Astrocyte of the cerebellum (primary cell): Measurements from ENCODE around the gene KCNAB1.

ENCODE experiments used
- DNase-seq: peaks from one replicate; pipeline ENCODE4 v3.0.0-alpha.2; 2011; ENCODE audit warnings: low read depth
- H3K4me3 ChIP-seq: 2 replicates; pipeline ENCODE4 v1.5.1; 2011; ENCODE audit warnings: mild to moderate bottlenecking, low read depth, low read length, moderate library complexity
- in situ Hi-C: cut with HindIII; loops from 2 replicates; pipeline ENCODE4 v1.10.0; 2017; ENCODE audit warnings: low sequenced_read_pairs
- TF ChIP-seq, protein P1 (sequence below): IDR thresholded peaks from 2 replicates; pipeline ENCODE4 v1.5.1; 2012; ENCODE audit warnings: low read length, low read depth, moderate library complexity, mild to moderate bottlenecking; ENCODE audit errors: missing control alignments

Gene KCNAB1

GRCh38 chr3:156356537-156357363, 236.4 kb downstream of the KCNAB1 start:
- DNase-seq = no peak
- in situ Hi-C loops = no loop called here
- TF ChIP-seq, protein P1, sequence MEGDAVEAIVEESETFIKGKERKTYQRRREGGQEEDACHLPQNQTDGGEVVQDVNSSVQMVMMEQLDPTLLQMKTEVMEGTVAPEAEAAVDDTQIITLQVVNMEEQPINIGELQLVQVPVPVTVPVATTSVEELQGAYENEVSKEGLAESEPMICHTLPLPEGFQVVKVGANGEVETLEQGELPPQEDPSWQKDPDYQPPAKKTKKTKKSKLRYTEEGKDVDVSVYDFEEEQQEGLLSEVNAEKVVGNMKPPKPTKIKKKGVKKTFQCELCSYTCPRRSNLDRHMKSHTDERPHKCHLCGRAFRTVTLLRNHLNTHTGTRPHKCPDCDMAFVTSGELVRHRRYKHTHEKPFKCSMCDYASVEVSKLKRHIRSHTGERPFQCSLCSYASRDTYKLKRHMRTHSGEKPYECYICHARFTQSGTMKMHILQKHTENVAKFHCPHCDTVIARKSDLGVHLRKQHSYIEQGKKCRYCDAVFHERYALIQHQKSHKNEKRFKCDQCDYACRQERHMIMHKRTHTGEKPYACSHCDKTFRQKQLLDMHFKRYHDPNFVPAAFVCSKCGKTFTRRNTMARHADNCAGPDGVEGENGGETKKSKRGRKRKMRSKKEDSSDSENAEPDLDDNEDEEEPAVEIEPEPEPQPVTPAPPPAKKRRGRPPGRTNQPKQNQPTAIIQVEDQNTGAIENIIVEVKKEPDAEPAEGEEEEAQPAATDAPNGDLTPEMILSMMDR = no peak
- no peak overlapping the region for H3K4me3 ChIP-seq

GRCh38 chr3:156358232-156358631, 237.9 kb downstream of the KCNAB1 start:
- TF ChIP-seq, protein P1 = no peak
- no peak for DNase-seq
- in situ Hi-C loops = no loop called here
- no peak overlapping the region for H3K4me3 ChIP-seq

DNA sequence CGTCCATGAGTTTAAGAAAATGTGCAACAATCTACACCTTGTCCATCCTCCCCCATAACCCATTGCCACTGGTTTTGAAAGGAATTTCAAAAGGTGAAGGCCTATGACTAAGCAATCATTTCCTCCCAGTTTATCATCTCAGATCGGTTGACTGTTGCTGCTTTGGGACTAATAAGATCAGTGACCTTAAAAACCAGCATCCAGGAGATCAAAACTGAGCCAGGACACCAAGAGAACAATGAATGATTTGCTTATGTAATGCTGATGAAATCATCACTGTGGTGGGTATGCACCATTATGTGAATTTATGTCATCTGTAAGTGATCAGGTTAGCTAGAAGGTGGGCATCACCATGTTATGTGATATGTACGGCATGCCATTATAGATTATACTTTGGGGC, 239.0 kb downstream of the KCNAB1 start:
- TF ChIP-seq, protein P1 = no peak
- in situ Hi-C loops = no loop called here
- no peak overlapping the region for H3K4me3 ChIP-seq
- DNase-seq = no peak

DNA sequence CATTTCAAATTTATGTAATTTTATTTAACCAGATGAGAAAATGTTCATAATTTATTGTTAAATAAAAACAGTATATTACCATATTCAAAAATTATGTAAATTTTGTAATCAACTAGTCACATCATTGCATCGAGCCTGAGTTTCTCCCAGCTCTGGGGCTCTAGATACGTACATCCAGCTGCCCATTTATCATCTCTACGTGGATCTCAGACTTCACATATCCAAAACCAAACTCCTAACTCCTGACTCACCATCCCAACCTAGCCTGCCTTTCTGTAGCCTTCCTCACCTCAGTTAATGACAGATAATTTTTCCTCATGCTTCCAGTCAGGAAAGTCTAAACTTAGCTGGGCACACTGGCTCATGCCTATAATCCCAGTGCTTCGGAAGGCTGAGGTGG, 239.7 kb downstream of the KCNAB1 start:
- in situ Hi-C loops = no loop called here
- DNase-seq = no peak
- H3K4me3 ChIP-seq = no peak overlapping the region
- TF ChIP-seq, protein P1 = no peak

DNA sequence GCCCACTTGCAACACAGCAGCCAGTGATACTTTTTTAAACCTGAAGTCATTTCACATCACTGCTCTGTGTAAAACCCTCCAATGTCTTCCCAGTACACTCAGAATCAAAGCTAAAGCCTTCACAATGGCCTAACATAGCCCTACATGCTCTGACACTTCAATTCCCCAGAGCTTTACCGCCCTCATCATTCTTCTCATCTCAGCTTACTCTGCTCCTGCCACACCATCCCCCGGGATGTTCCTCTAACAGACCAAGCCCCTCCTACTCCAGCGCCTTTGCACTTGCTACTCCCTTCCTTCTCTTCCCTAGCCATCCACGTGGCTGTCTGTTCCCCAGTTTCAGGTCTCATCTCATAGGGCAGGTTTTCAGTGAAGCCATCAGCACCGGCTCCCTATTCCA, 240.6 kb downstream of the KCNAB1 start:
- no peak overlapping the region for H3K4me3 ChIP-seq
- no peak for DNase-seq
- TF ChIP-seq, protein P1 = no peak
- in situ Hi-C loops = no loop called here

- H3K4me3 ChIP-seq = no peak overlapping the region
- DNase-seq = no peak
- in situ Hi-C loops = no loop called here
- TF ChIP-seq, protein P1 = no peak
These were observed 246.2 kb downstream of the KCNAB1 start for GRCh38 chr3:156366559-156366958.
